HepG2 (cell line): Measurements from ENCODE around the gene PLA2G4D. TPM values are rescaled to one million over a fixed set of nuclear protein-coding genes. Genes with fewer than 3 reads are reported as not detected.

ENCODE experiments used
- CBX5 ChIP-seq: sonication (generic); formaldehyde crosslinking; IDR thresholded peaks from 2 replicates; pipeline ENCODE4 v1.4.0; 2020; ENCODE audit warnings: missing genetic modification reagents, borderline replicate concordance
- DPF2 ChIP-seq: sonication (generic); formaldehyde crosslinking; IDR thresholded peaks from 2 replicates; pipeline ENCODE4 v1.4.0; 2020; ENCODE audit warnings: mild to moderate bottlenecking, low read depth, missing genetic modification reagents, borderline replicate concordance
- FOXC1 ChIP-seq: sonication (generic); formaldehyde crosslinking; IDR thresholded peaks from 2 replicates; pipeline ENCODE4 v1.8.0; 2022; ENCODE audit warnings: mild to moderate bottlenecking, missing genetic modification reagents, borderline replicate concordance
- GZF1 ChIP-seq: sonication (generic); formaldehyde crosslinking; IDR thresholded peaks from 2 replicates; pipeline ENCODE4 v1.5.1; 2020; ENCODE audit warnings: mild to moderate bottlenecking, missing genetic modification reagents
- KLF11 ChIP-seq: IDR thresholded peaks from 2 replicates; pipeline ENCODE4 v1.6.1; 2016; ENCODE audit warnings: missing compliant biosample characterization
- KMT2B ChIP-seq: IDR thresholded peaks from 2 replicates; pipeline ENCODE4 v1.6.1; 2016; ENCODE audit warnings: missing genetic modification reagents, missing compliant biosample characterization
- MAFF ChIP-seq: IDR thresholded peaks from 2 replicates; pipeline ENCODE4 v1.6.1; 2011; ENCODE audit warnings: low read depth, low read length, improper control_type of control experiment
- NCOR1 ChIP-seq: fragments of 200-600 bp; sonication (generic); IDR thresholded peaks from 2 replicates; pipeline ENCODE4 v1.7.0; 2017; ENCODE audit warnings: antibody characterized with exemption, low read length, borderline replicate concordance
- NRL ChIP-seq: sonication (generic); formaldehyde crosslinking; IDR thresholded peaks from 2 replicates; pipeline ENCODE4 v1.5.0; 2020; ENCODE audit warnings: missing genetic modification reagents, mild to moderate bottlenecking, moderate library complexity, borderline replicate concordance
- PCBP2 ChIP-seq: fragments of 200-400 bp; formaldehyde crosslinking; optimal IDR thresholded peaks from 2 replicates; pipeline ENCODE3; 2018; ENCODE audit warnings: low read length, low read depth; ENCODE audit not compliant: poor library complexity, severe bottlenecking
- PHF8 ChIP-seq: sonication (generic); formaldehyde crosslinking; IDR thresholded peaks from 2 replicates; pipeline ENCODE4 v1.5.0; 2020; ENCODE audit warnings: missing genetic modification reagents
- REPIN1 ChIP-seq: sonication (generic); formaldehyde crosslinking; IDR thresholded peaks from 2 replicates; pipeline ENCODE4 v1.8.0; 2022; ENCODE audit warnings: missing genetic modification reagents, low read depth, mild to moderate bottlenecking, borderline replicate concordance
- SRSF4 ChIP-seq: fragments of 200-400 bp; formaldehyde crosslinking; IDR thresholded peaks from one replicate; pipeline ENCODE4 v1.6.1; 2018; ENCODE audit warnings: mild to moderate bottlenecking, low read depth, low read length, moderate library complexity; ENCODE audit not compliant: poor library complexity, severe bottlenecking
- TARDBP ChIP-seq: sonication (generic); formaldehyde crosslinking; IDR thresholded peaks from 2 replicates; pipeline ENCODE4 v1.8.0; 2022; ENCODE audit warnings: mild to moderate bottlenecking, missing genetic modification reagents
- ZNF354B ChIP-seq: sonication (generic); formaldehyde crosslinking; IDR thresholded peaks from 2 replicates; pipeline ENCODE4 v1.8.0; 2022; ENCODE audit warnings: mild to moderate bottlenecking, missing genetic modification reagents
- ZNF484 ChIP-seq: sonication (generic); formaldehyde crosslinking; IDR thresholded peaks from 2 replicates; pipeline ENCODE4 v1.5.1; 2020; ENCODE audit warnings: mild to moderate bottlenecking, low read depth, missing genetic modification reagents, borderline replicate concordance
- ZNF83 ChIP-seq: sonication (generic); formaldehyde crosslinking; IDR thresholded peaks from 2 replicates; pipeline ENCODE4 v1.4.0; 2020; ENCODE audit warnings: missing genetic modification reagents, mild to moderate bottlenecking, borderline replicate concordance
- ZSCAN12 ChIP-seq: sonication (generic); formaldehyde crosslinking; IDR thresholded peaks from 2 replicates; pipeline ENCODE4 v1.9.0; 2021; ENCODE audit warnings: mild to moderate bottlenecking, missing genetic modification reagents
- polyA plus RNA-seq, 8 experiments: library from polyadenylated mRNA; depleted of rRNA in 3 of 8; stranded (reverse) in 7 of 8; unstranded in 1 of 8; fragments of >200 nt; fragmentation: Illumina TruSeq in 4 of 8; extraction: Trizol in 4 of 8; gene quantifications; 2 replicates each; pipeline versions ENCODE4 v1.2.1 to v1.2.3, GENCODE V29; 2011 to 2016; ENCODE audit warnings: low read depth in 4 of 8, missing spikeins in 1 of 8, mixed read lengths in 1 of 8; ENCODE audit not compliant: insufficient read depth in 1 of 8
- total RNA-seq, 5 experiments: library from RNA; depleted of rRNA; stranded (reverse); fragments of >200 nt; fragmentation: Illumina TruSeq; extraction: Trizol; gene quantifications; 2 replicates each; pipeline ENCODE4 v1.2.3, GENCODE V29; 2016; ENCODE audit warnings: low read depth in 1 of 5
- TF ChIP-seq, protein P1 (sequence below), 2 experiments: sonication (generic) in 1 of 2; formaldehyde crosslinking in 1 of 2; IDR thresholded peaks; 2 replicates each; pipeline versions ENCODE4 v1.4.0 to v1.6.1; 2018 to 2020; ENCODE audit warnings: missing genetic modification reagents in 2 of 2, borderline replicate concordance in 1 of 2, low read depth in 1 of 2, mild to moderate bottlenecking in 1 of 2, missing biosample characterization in 1 of 2
- TF ChIP-seq, protein P2 (sequence below): sonication (generic); formaldehyde crosslinking; IDR thresholded peaks from 2 replicates; pipeline ENCODE4 v1.4.0; 2020; ENCODE audit warnings: missing genetic modification reagents
- TF ChIP-seq, protein P3 (sequence below): sonication (generic); formaldehyde crosslinking; IDR thresholded peaks from 2 replicates; pipeline ENCODE4 v1.4.0; 2020; ENCODE audit warnings: missing genetic modification reagents
- TF ChIP-seq, protein P4 (sequence below): sonication (generic); formaldehyde crosslinking; IDR thresholded peaks from 2 replicates; pipeline ENCODE4 v1.9.0; 2022; ENCODE audit warnings: low read depth, missing genetic modification reagents

Gene PLA2G4D
- total and polyA plus RNA-seq, 2 of the 13 experiments (the other 11 are each of a cell fraction or from before 2014, with no cell fraction given) = 0.04 to 0.21 TPM

DNA sequence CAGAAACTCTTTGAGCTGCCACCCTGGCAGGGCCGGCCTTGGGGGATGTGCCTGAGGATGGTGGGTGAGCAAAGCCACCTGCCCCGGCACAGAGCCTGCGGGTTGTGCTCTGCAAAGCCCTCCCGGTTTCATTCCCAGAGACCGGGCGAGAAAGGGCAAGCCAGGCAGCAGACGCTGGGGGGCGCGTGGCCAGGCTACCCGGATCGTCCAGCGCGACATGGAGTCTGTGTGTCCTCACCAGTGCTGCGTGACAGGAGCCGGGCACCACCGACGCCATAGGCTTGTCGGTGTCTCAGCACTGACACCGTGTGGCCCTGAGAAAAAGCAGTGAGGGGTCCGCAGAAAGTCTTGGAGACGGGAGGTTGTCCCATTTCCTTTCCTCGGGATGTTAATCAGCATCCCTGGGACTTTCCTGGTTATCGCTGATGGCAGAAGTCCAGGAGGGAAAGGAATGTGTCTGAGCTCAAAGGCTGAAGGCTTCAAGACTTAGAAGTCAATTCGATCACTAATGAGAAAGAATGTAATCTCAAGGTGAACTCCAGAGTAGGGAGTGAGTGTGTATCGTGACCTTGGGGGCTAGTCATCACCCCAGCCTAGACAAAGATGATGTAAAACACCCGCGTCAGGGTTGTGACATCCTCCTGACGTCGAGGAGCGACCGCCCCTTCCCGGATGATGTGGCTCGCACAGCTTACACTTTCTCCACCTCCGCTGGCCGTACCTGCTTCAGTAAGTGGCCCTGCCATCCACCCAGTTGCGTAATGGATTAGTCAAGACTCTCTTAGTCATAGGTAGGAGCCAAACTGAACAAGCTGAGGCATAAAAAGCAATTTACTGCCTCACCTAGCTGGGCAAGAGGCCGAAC lies 37.2 kb downstream of the PLA2G4D start (continued):
- TF ChIP-seq SRSF4 (no peak), ZNF354B (CRISPR knock-in tag) (no peak), NRL (CRISPR knock-in tag) (no peak; the same call in 1 of the 2 replicates), KMT2B (CRISPR knock-in tag) (0 out of 2 replicates have a peak, but pooled peaks have one; percentile 26), ZNF83 (CRISPR knock-in tag) (no peak), KLF11 (CRISPR knock-in tag) (no peak), ZNF484 (CRISPR knock-in tag) (no peak), DPF2 (no peak), FOXC1 (CRISPR knock-in tag) (peak; percentile 43; the same call in 1 of the 2 replicates), MAFF (no peak), ZSCAN12 (CRISPR knock-in tag) (no peak), GZF1 (no peak), REPIN1 (CRISPR knock-in tag) (peak; percentile 80), TARDBP (CRISPR knock-in tag) (peak; percentile 81; the same call in 1 of the 2 replicates), NCOR1 (no peak), PCBP2 (no peak), PHF8 (CRISPR knock-in tag) (no peak), CBX5 (peak; percentile 98)
- TF ChIP-seq, protein P1, sequence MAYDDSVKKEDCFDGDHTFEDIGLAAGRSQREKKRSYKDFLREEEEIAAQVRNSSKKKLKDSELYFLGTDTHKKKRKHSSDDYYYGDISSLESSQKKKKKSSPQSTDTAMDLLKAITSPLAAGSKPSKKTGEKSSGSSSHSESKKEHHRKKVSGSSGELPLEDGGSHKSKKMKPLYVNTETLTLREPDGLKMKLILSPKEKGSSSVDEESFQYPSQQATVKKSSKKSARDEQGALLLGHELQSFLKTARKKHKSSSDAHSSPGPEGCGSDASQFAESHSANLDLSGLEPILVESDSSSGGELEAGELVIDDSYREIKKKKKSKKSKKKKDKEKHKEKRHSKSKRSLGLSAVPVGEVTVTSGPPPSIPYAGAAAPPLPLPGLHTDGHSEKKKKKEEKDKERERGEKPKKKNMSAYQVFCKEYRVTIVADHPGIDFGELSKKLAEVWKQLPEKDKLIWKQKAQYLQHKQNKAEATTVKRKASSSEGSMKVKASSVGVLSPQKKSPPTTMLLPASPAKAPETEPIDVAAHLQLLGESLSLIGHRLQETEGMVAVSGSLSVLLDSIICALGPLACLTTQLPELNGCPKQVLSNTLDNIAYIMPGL (CRISPR knock-in tag; IDR thresholded peaks at IDR 0.05; ENCODE audit: borderline replicate concordance in 1 of 2, low read depth in 1 of 2) = peak; percentile 67 to 90
- TF ChIP-seq, protein P2, sequence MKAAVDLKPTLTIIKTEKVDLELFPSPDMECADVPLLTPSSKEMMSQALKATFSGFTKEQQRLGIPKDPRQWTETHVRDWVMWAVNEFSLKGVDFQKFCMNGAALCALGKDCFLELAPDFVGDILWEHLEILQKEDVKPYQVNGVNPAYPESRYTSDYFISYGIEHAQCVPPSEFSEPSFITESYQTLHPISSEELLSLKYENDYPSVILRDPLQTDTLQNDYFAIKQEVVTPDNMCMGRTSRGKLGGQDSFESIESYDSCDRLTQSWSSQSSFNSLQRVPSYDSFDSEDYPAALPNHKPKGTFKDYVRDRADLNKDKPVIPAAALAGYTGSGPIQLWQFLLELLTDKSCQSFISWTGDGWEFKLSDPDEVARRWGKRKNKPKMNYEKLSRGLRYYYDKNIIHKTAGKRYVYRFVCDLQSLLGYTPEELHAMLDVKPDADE (CRISPR knock-in tag) = no peak
- TF ChIP-seq, protein P3, sequence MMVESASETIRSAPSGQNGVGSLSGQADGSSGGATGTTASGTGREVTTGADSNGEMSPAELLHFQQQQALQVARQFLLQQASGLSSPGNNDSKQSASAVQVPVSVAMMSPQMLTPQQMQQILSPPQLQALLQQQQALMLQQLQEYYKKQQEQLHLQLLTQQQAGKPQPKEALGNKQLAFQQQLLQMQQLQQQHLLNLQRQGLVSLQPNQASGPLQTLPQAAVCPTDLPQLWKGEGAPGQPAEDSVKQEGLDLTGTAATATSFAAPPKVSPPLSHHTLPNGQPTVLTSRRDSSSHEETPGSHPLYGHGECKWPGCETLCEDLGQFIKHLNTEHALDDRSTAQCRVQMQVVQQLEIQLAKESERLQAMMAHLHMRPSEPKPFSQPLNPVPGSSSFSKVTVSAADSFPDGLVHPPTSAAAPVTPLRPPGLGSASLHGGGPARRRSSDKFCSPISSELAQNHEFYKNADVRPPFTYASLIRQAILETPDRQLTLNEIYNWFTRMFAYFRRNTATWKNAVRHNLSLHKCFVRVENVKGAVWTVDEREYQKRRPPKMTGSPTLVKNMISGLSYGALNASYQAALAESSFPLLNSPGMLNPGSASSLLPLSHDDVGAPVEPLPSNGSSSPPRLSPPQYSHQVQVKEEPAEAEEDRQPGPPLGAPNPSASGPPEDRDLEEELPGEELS (CRISPR knock-in tag) = no peak
- TF ChIP-seq, protein P4, sequence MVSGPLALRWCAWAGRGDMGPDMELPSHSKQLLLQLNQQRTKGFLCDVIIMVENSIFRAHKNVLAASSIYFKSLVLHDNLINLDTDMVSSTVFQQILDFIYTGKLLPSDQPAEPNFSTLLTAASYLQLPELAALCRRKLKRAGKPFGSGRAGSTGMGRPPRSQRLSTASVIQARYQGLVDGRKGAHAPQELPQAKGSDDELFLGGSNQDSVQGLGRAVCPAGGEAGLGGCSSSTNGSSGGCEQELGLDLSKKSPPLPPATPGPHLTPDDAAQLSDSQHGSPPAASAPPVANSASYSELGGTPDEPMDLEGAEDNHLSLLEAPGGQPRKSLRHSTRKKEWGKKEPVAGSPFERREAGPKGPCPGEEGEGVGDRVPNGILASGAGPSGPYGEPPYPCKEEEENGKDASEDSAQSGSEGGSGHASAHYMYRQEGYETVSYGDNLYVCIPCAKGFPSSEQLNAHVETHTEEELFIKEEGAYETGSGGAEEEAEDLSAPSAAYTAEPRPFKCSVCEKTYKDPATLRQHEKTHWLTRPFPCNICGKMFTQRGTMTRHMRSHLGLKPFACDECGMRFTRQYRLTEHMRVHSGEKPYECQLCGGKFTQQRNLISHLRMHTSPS (CRISPR knock-in tag) = peak; percentile 58; the same call in 1 of the 2 replicates
